Calu3 (cell line): ENCODE results near the gene APOA1. TPM values are rescaled to one million over a fixed set of nuclear protein-coding genes. Genes with fewer than 3 reads are reported as not detected.

Source experiments
- BruUV-seq: library from RNA; stranded (reverse); fragments of 400-500 nt; replicated peaks from 2 replicates; lab custom pipeline; 2021; lab: Mats Ljungman, UMichigan
- CTCF ChIA-PET: fragments of 300-600 bp; sonication (Branson Sonifier 250); formaldehyde crosslinking; loops from one replicate; lab custom pipeline; 2022; ENCODE audit warnings: antibody characterized with exemption; lab: Charles Lee
- DNase-seq: peaks from one replicate; pipeline ENCODE4 v3.0.0; 2022
- H3K27ac Mint-ChIP-seq: one replicate; pipeline ENCODE4 v1.8.0; 2022; ENCODE audit warnings: mixed read lengths; ENCODE audit not compliant: unreplicated experiment
- H3K27me3 Mint-ChIP-seq: one replicate; pipeline ENCODE4 v1.8.0; 2022; ENCODE audit warnings: mixed read lengths; ENCODE audit not compliant: unreplicated experiment
- H3K36me3 Mint-ChIP-seq: one replicate; pipeline ENCODE4 v1.8.0; 2022; ENCODE audit warnings: mild to moderate bottlenecking, moderate library complexity, mixed read lengths; ENCODE audit not compliant: insufficient read depth, unreplicated experiment
- H3K4me1 Mint-ChIP-seq: one replicate; pipeline ENCODE4 v1.8.0; 2022; ENCODE audit warnings: mild to moderate bottlenecking, low read depth, mixed read lengths; ENCODE audit not compliant: unreplicated experiment
- H3K4me3 Mint-ChIP-seq: one replicate; pipeline ENCODE4 v1.8.0; 2022; ENCODE audit warnings: mild to moderate bottlenecking, low read depth, moderate library complexity, mixed read lengths; ENCODE audit not compliant: unreplicated experiment
- H3K9me3 Mint-ChIP-seq: one replicate; pipeline ENCODE4 v1.8.0; 2022; ENCODE audit warnings: low read depth, mixed read lengths; ENCODE audit not compliant: unreplicated experiment
- CTCF ChIP-seq: fragments of 200-600 bp; IDR thresholded peaks from one replicate; pipeline ENCODE4 v1.8.0; 2022; ENCODE audit warnings: antibody characterized with exemption; ENCODE audit not compliant: unreplicated experiment
- intact Hi-C: fragments of 100-400 bp; cut with micrococcal nuclease; formaldehyde crosslinking; loops from one replicate; pipeline ENCODE4 v1.10.0; 2022; ENCODE audit not compliant: unreplicated experiment
- total RNA-seq: library from RNA; stranded (reverse); gene quantifications from 2 replicates; pipeline ENCODE4 v1.2.3, GENCODE V29; 2022

The APOA1 gene
- total RNA-seq, 1 experiment from 2014 or later = not detected

- Mint-ChIP-seq H3K4me1 (no peaks in the 10 kb centered on the region), H3K36me3 (no peaks in the 10 kb centered on the region), H3K4me3 (no peak overlapping the region), H3K27ac (no peak overlapping the region), H3K27me3 (peaks cover 12% of the 10 kb centered on the region), H3K9me3 (no peaks in the 10 kb centered on the region)
- DNase-seq = no peak
- BruUV-seq = no TSS peak
- intact Hi-C loops = no loop called here
- no peak for TF ChIP-seq CTCF
- CTCF ChIA-PET = no interaction called here
Measured at GRCh38 chr11:116821050-116821918, 16.1 kb downstream of the APOA1 start.

DNA sequence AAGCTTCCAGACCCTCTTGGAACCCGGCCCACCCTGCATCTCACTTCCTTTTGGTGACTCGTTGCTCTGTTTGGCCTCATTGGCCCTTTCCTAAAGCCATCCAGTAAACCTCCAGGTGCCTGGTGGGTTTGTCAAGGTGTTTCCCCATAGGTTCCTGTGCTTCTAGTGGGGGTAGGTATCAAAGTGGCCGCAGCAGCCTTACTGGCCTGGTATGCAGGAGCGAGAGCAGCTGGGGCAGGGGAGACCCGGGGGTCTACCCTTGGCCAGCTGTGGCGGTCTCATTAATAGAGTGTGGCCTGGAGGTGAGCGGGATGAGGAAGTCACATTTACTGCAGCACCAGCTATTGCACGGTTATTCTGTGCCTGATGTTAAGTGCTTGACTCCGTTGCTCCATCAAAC is 18.4 kb downstream of the APOA1 start:
- no TSS peak for BruUV-seq
- intact Hi-C loops = no loop called here
- H3K27ac Mint-ChIP-seq = no peak overlapping the region
- H3K27me3 Mint-ChIP-seq = peaks cover 24% of the 10 kb centered on the region
- H3K4me3 Mint-ChIP-seq = no peak overlapping the region
- no peak for DNase-seq
- H3K9me3 Mint-ChIP-seq = no peaks in the 10 kb centered on the region
- CTCF ChIA-PET = no interaction called here
- H3K4me1 Mint-ChIP-seq = no peaks in the 10 kb centered on the region
- no peak for TF ChIP-seq CTCF
- peaks cover 5% of the 10 kb centered on the region for H3K36me3 Mint-ChIP-seq

DNA sequence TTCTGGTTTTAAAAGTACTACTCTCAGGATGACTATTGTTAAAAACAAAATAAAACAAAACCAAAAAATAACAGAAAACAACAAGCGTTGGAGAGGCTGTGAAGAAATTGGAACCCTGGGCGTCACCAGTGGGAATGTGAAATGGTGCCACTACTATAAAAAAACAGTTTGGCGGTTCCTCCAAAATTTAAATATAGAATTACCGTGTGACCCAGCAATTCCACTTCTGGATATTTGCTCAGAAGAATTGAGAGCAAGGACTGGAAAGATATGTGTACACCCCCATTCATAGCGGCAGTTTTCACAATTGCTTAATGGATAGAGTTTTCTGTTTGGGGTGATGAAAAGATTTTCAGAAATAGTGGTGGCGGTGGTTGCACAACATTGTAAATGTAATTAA is 22.9 kb downstream of the APOA1 start:
- CTCF ChIA-PET = no interaction called here
- H3K27ac Mint-ChIP-seq = no peak overlapping the region
- intact Hi-C loops = no loop called here
- H3K27me3 Mint-ChIP-seq = peaks cover 23% of the 10 kb centered on the region
- H3K4me1 Mint-ChIP-seq = no peaks in the 10 kb centered on the region
- no TSS peak for BruUV-seq
- no peak for DNase-seq
- peaks cover 5% of the 10 kb centered on the region for H3K36me3 Mint-ChIP-seq
- no peak for TF ChIP-seq CTCF
- H3K4me3 Mint-ChIP-seq = no peak overlapping the region
- H3K9me3 Mint-ChIP-seq = no peaks in the 10 kb centered on the region

GRCh38 chr11:116813781-116814471 is 23.5 kb downstream of the APOA1 start:
- Mint-ChIP-seq H3K9me3 (no peaks in the 10 kb centered on the region), H3K27ac (no peak overlapping the region), H3K4me1 (no peaks in the 10 kb centered on the region), H3K4me3 (no peak overlapping the region), H3K27me3 (peaks cover 23% of the 10 kb centered on the region), H3K36me3 (peaks cover 5% of the 10 kb centered on the region)
- DNase-seq = no peak
- intact Hi-C loops = no loop called here
- BruUV-seq = no TSS peak
- no peak for TF ChIP-seq CTCF
- CTCF ChIA-PET = interaction anchor here (0.6 kb wide), 1 partner anchor 340 kb away, joined by 4 read pairs; no protein-coding TSS in a partner anchor
